ENCODE measurements around the gene IL25. TPM values are rescaled to one million over a fixed set of nuclear protein-coding genes. Genes with fewer than 3 reads are reported as not detected.

IL25 gene
- total and polyA plus RNA-seq, 2 of the 13 experiments (the other 11 are each of a cell fraction or from before 2014, with no cell fraction given), result not detected

DNA sequence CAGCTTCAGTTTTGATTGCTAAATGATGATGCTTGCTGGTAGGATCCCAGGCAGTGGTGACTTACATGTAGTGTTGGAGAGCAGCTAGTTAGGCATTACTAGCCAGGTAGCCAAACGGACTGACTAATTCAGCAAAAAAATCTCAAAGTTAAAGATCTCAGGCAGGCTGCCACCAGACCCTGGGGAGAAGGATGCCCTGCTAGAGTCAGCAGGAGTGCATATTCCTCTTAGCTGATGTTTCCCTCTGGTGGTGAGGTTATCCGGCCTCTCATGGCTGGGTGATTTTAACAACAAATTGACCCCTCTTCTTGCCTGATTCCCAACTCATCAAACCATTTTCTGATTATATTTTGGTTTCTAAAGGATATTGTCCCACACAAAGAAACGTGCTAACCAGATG, 10.4 kb upstream of the IL25 start:
- no TSS peak for BruUV-seq (replicated peaks)
- ChIA-PET CTCF (ENCODE audit: low intra/inter-chr PET ratio, low total read pairs) (interaction anchor here (1.9 kb wide), 1 partner anchor 34 kb away, joined by 8 read pairs; no protein-coding TSS in a partner anchor), POLR2A (interaction anchor here (1.1 kb wide), 1 partner anchor 55 kb away, joined by 3 read pairs; the partner anchor contains the start of gene BCL2L2)
- TF ChIP-seq SOX13 (IDR thresholded peaks at IDR 0.05) (no peak), SOX13 (CRISPR knock-in tag; conservative IDR thresholded peaks at IDR 0.05 in 1 of 2, IDR thresholded peaks at IDR 0.05 in 1 of 2) (no peak), STAG1 (CRISPR knock-in tag; IDR thresholded peaks at IDR 0.05) (peak; percentile 53), NCOA1 (CRISPR knock-in tag; IDR thresholded peaks at IDR 0.05) (no peak), POLR2A (IDR thresholded peaks at IDR 0.05; ENCODE audit: insufficient read depth in 1 of 2, low read depth in 2 of 2, low read length in 2 of 2) (no peak)
- TF ChIP-seq, protein P1, sequence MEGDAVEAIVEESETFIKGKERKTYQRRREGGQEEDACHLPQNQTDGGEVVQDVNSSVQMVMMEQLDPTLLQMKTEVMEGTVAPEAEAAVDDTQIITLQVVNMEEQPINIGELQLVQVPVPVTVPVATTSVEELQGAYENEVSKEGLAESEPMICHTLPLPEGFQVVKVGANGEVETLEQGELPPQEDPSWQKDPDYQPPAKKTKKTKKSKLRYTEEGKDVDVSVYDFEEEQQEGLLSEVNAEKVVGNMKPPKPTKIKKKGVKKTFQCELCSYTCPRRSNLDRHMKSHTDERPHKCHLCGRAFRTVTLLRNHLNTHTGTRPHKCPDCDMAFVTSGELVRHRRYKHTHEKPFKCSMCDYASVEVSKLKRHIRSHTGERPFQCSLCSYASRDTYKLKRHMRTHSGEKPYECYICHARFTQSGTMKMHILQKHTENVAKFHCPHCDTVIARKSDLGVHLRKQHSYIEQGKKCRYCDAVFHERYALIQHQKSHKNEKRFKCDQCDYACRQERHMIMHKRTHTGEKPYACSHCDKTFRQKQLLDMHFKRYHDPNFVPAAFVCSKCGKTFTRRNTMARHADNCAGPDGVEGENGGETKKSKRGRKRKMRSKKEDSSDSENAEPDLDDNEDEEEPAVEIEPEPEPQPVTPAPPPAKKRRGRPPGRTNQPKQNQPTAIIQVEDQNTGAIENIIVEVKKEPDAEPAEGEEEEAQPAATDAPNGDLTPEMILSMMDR (CRISPR knock-in tag; IDR thresholded peaks at IDR 0.05), result peak; percentile 44; the same call in 1 of the 2 replicates
- peaks cover 30% of the 10 kb centered on the region for H3K4me1 ChIP-seq (ENCODE audit: insufficient read depth, low read length)
- intact Hi-C loops (cut with micrococcal nuclease; ENCODE audit: unreplicated experiment), result no loop called here
- in situ Hi-C loops (cut with HindIII; ENCODE audit: extremely low pct_ligation_motif_present, low pct_unique_long_range_greater_than_20kb), result no loop called here
- peaks cover 52 to 91% of the 10 kb centered on the region in 2 experiments for H3K27me3 ChIP-seq (ENCODE audit: control insufficient read depth in 1 of 2, insufficient read depth in 2 of 2, low read length in 2 of 2)
- H3K79me2 ChIP-seq (ENCODE audit: insufficient read depth, low read length), result no peaks in the 10 kb centered on the region
- no peaks in the 10 kb centered on the region for H4K20me1 ChIP-seq (ENCODE audit: insufficient read depth, low read length)
- H3K27ac ChIP-seq (ENCODE audit: extremely low read length, insufficient read depth, low read length), result no peak overlapping the region
- FAIRE-seq (peak; percentile 18), DNase-seq (ENCODE audit: low spot score) (peak; percentile 36), ATAC-seq (no peak)
- H3K4me3 ChIP-seq (replicated peaks in 1 of 3; ENCODE audit: insufficient read depth in 1 of 3, low read depth in 2 of 3, low read length in 3 of 3), result no peak overlapping the region
- H2AFZ ChIP-seq (ENCODE audit: low read length), result no peak overlapping the region
- WGBS (ENCODE audit: low lambda C conversion rate), result 3% methylated on average over 3 of the region's 3 CpGs
- no peaks in the 10 kb centered on the region for H3K36me3 ChIP-seq (replicated peaks in 1 of 2; ENCODE audit: control insufficient read depth in 1 of 2, insufficient read depth in 2 of 2, low read length in 2 of 2)
- no peak overlapping the region for H3K4me2 ChIP-seq (ENCODE audit: low read depth, low read length)
- no peaks in the 10 kb centered on the region for H3K9me3 ChIP-seq (ENCODE audit: low read length)
- no peak overlapping the region for H3K9ac ChIP-seq (ENCODE audit: insufficient read depth, low read depth, low read length)

All from HepG2 (cell line).